T-cell (primary cell): ENCODE measurements around the gene GPR62. TPM values are rescaled to one million over a fixed set of nuclear protein-coding genes. Genes with fewer than 3 reads are reported as not detected.
A peak's percentile ranks its signal among the peaks of the same experiment; 100 is the strongest.

Experiments used
- ATAC-seq, 4 experiments: fragments of 200-7000 bp in 3 of 4; fragments of 150-1000 bp in 1 of 4; cut with Tn5 transposase; replicated peaks in 1 of 4; 1 replicate in 3 of 4; 2 replicates in 1 of 4; pipeline ENCODE4 v1.10.0; 2021; ENCODE audit warnings: moderate library complexity in 3 of 4, mild to moderate bottlenecking in 2 of 4, moderate number of reproducible peaks in 1 of 4
- CTCF ChIA-PET, 2 donors: fragments of 300-600 bp; sonication (Branson Sonifier 250); formaldehyde crosslinking; loops; one replicate each; lab custom pipeline; 2022; ENCODE audit warnings: antibody characterized with exemption in 2 of 2; lab: Charles Lee
- POLR2A ChIA-PET, 2 donors: fragments of 300-600 bp; sonication (Branson Sonifier 250); formaldehyde crosslinking; loops; one replicate each; lab custom pipeline; 2022; ENCODE audit warnings: antibody characterized with exemption in 2 of 2; lab: Charles Lee
- DNase-seq, 35 experiments: peaks; one replicate each; pipeline versions ENCODE4 v3.0.0 to v3.0.0-alpha.2; 2013 to 2023
- H3K27ac ChIP-seq: one replicate; pipeline ENCODE4 v1.5.1; 2013; ENCODE audit warnings: low read length
- H3K27me3 ChIP-seq, 2 experiments: replicated peaks in 1 of 2; 1 replicate in 1 of 2; 2 replicates in 1 of 2; pipeline versions ENCODE4 v1.6.1 to v1.7.0; 2013; ENCODE audit warnings: low read length in 1 of 2, mixed read lengths in 1 of 2; ENCODE audit not compliant: control insufficient read depth in 2 of 2, insufficient read depth in 2 of 2; ENCODE audit errors: extremely low read depth in 1 of 2
- H3K36me3 ChIP-seq, 2 donors: 1 replicate in 1 of 2; 2 replicates in 1 of 2; pipeline versions ENCODE4 v1.6.1 to v1.7.0; 2013; ENCODE audit warnings: low read length in 1 of 2; ENCODE audit not compliant: control insufficient read depth in 2 of 2, insufficient read depth in 1 of 2; ENCODE audit errors: extremely low read depth in 1 of 2
- H3K4me1 ChIP-seq, 2 experiments: 1 replicate in 1 of 2; 2 replicates in 1 of 2; pipeline versions ENCODE4 v1.6.1 to v1.7.0; 2013; ENCODE audit warnings: low read length in 2 of 2, mixed read lengths in 1 of 2; ENCODE audit not compliant: insufficient read depth in 2 of 2, control insufficient read depth in 1 of 2; ENCODE audit errors: extremely low read depth in 1 of 2
- H3K4me3 ChIP-seq, 2 donors: 1 replicate in 1 of 2; 2 replicates in 1 of 2; pipeline versions ENCODE4 v1.5.1 to v1.7.0; 2013; ENCODE audit warnings: mild to moderate bottlenecking in 2 of 2, low read length in 1 of 2, moderate library complexity in 1 of 2; ENCODE audit not compliant: control insufficient read depth in 1 of 2; ENCODE audit errors: extremely low read depth in 1 of 2
- H3K9me3 ChIP-seq: 2 replicates; pipeline ENCODE4 v1.7.0; 2013
- H3K27ac Mint-ChIP-seq, 2 donors: one replicate each; pipeline ENCODE4 v1.8.0; 2020 to 2021; ENCODE audit warnings: mild to moderate bottlenecking in 2 of 2, mixed read lengths in 2 of 2
- H3K27me3 Mint-ChIP-seq, 2 donors: one replicate each; pipeline ENCODE4 v1.8.0; 2021 to 2022; ENCODE audit warnings: mixed read lengths in 2 of 2
- H3K36me3 Mint-ChIP-seq: one replicate; pipeline ENCODE4 v1.8.0; 2021; ENCODE audit warnings: mixed read lengths
- H3K4me1 Mint-ChIP-seq, 3 donors: one replicate each; pipeline ENCODE4 v1.8.0; 2020 to 2022; ENCODE audit warnings: mixed read lengths in 3 of 3, mild to moderate bottlenecking in 1 of 3
- H3K4me3 Mint-ChIP-seq, 3 donors: one replicate each; pipeline ENCODE4 v1.8.0; 2020 to 2022; ENCODE audit warnings: mild to moderate bottlenecking in 3 of 3, mixed read lengths in 3 of 3, moderate library complexity in 3 of 3
- H3K9me3 Mint-ChIP-seq, 3 donors: one replicate each; pipeline ENCODE4 v1.8.0; 2020 to 2022; ENCODE audit warnings: mixed read lengths in 3 of 3
- WGBS: methylation state at CpG from one replicate; pipeline ENCODE4 v1.1.5; 2013; ENCODE audit warnings: missing lambda C conversion rate; ENCODE audit not compliant: insufficient coverage; 5-methylcytosine and 5-hydroxymethylcytosine counted together
- total RNA-seq, 35 experiments: library from RNA in 6 of 35; stranded (reverse) in 6 of 35; fragments of 120-200 nt in 1 of 35; gene quantifications; one replicate each; pipeline versions ENCODE4 v1.2.1 to v1.2.4 and lab custom pipeline; 2013 to 2026

Gene GPR62
- total RNA-seq, 5 donors from 2014 or later (not counting 1 experiment from before 2014, with no cell fraction given), result not detected

DNA sequence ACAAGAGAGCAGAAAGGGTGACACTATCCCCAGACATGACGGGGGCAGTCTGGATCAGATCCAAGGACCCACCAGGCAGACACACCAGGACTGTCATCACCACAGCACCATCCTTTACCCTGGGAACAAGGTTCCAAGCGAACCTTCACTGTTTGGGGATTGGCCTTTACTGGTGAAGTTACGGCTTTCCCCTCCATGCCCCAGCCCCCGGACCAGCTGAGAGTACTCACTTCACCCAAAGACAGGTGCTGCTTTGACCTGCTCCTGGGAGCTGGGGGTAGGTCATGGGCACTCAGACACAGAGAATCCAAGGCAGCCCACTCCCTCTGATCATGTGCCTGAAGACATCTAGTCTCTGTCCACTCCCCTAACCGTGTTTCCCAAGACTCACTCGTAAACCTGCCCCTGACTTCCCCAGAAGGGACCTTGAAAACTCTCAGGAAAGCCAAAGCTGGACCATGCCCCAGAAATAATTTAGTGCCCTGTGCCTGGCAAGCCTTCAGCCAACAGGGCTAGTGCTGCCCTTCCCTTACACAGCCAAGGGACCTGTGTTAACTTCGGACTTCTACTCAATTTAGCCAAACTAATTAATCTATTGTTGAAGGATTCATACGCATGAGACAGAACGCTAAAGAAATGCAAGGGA, 16.3 kb upstream of the GPR62 start:
- H3K27ac ChIP-seq, result no peak overlapping the region
- ChIA-PET CTCF (interaction anchor here in 1 of 2 donors (0.5 kb wide), 1 partner anchor 21 kb away, joined by 3 read pairs; no protein-coding TSS in a partner anchor), POLR2A (no interaction called here)
- Mint-ChIP-seq H3K27me3 (no peaks in the 10 kb centered on the region), H3K4me3 (peak overlapping the region in 1 of 3 donors; percentile 38), H3K9me3 (no peaks in the 10 kb centered on the region), H3K4me1 (peaks cover 35 to 41% (median 36%) of the 10 kb centered on the region in 3 donors), H3K27ac (no peak overlapping the region), H3K36me3 (peaks cover 40% of the 10 kb centered on the region)
- no peaks in the 10 kb centered on the region for H3K9me3 ChIP-seq
- H3K4me1 ChIP-seq, result peaks cover 6 to 37% of the 10 kb centered on the region in 2 experiments
- ATAC-seq (no peak), DNase-seq (no peak)
- H3K36me3 ChIP-seq, result peaks cover 34 to 52% of the 10 kb centered on the region in 2 donors
- no peaks in the 10 kb centered on the region for H3K27me3 ChIP-seq
- 100% methylated on average over 3 of the region's 9 CpGs for WGBS
- no peak overlapping the region for H3K4me3 ChIP-seq

DNA sequence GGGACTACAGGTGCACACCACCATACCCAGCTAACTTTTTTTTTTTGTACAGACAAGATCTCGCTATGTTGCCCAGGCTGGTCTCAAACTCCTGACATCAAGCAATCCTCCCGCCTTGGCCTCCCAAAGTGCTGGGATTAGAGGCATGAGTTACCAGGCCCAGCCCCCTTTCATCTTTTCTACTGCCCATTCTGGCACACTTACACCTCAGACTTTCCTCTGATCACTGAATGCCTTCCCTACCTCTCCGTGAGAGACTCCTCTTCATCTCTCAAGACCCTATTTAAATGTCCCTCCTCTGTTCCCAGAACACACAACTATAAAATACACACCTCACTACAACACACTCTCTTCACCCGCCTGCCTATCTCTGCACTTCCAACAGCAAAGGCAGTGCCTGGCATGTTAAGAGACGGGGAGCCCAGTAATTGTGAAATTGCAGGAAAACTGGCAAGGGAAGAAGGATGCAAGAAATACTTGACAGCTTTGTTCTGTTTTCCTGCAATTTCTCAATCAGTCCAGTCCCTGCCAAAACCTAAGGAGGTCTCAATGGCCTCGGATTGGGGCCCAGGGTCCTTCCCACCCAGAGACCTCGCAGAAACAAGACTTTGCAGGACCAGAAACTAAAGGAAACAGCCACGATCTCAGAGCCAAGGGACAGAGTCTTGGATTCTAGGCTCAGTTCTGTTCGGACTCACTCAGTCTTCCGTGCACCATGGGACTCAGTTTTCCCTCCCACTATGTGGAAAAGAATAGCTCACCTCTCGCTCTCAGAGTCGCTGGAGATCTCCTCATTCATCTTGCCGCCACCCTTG, 14.3 kb upstream of the GPR62 start:
- H3K9me3 ChIP-seq, result no peaks in the 10 kb centered on the region
- Mint-ChIP-seq H3K4me1 (peaks cover 36 to 41% (median 38%) of the 10 kb centered on the region in 3 donors), H3K36me3 (peaks cover 25% of the 10 kb centered on the region), H3K27ac (peak overlapping the region; percentile 69 to 70), H3K9me3 (no peaks in the 10 kb centered on the region), H3K4me3 (peak overlapping the region; percentile 86 to 92 (median 89)), H3K27me3 (no peaks in the 10 kb centered on the region)
- ChIA-PET POLR2A (interaction anchor here in 1 of 2 donors (0.5 kb wide), 1 partner anchor 627 kb away, joined by 5 read pairs; no protein-coding TSS in a partner anchor), CTCF (interaction anchor here in 1 of 2 donors (0.6 to 2.0 kb wide), 11 partner anchors 32 to 271 kb away, joined by 3 to 10 read pairs (median 4); partner anchors contain the start of genes ABHD14B, ACY1, DUSP7 and RPL29)
- H3K27me3 ChIP-seq, result no peaks in the 10 kb centered on the region
- ATAC-seq (no peak), DNase-seq (peak in 1 of 35 experiments; percentile 16)
- peak overlapping the region; percentile 75 to 83 for H3K4me3 ChIP-seq
- H3K27ac ChIP-seq, result no peak overlapping the region
- H3K36me3 ChIP-seq, result peaks cover 28 to 33% of the 10 kb centered on the region in 2 donors
- peaks cover 6 to 37% of the 10 kb centered on the region in 2 experiments for H3K4me1 ChIP-seq
- 34% methylated on average over 11 of the region's 13 CpGs for WGBS

GRCh38 chr3:51941463-51941797, 13.8 kb upstream of the GPR62 start:
- Histone ChIP-seq H3K27me3 (no peaks in the 10 kb centered on the region), H3K36me3 (peaks cover 25 to 27% of the 10 kb centered on the region in 2 donors), H3K4me1 (peaks cover 6 to 37% of the 10 kb centered on the region in 2 experiments), H3K4me3 (peak overlapping the region; percentile 75 to 83), H3K9me3 (no peaks in the 10 kb centered on the region), H3K27ac (no peak overlapping the region)
- no peak for ATAC-seq
- ChIA-PET POLR2A (interaction anchor here in 1 of 2 donors (0.5 to 0.6 kb wide), 2 partner anchors 269 to 626 kb away, joined by 3 to 5 read pairs; no protein-coding TSS in a partner anchor), CTCF (interaction anchor here in 1 of 2 donors (0.6 to 2.0 kb wide), 12 partner anchors 26 to 272 kb away, joined by 3 to 10 read pairs (median 4); partner anchors contain the start of genes ABHD14B, ACY1, DUSP7 and PCBP4)
- Mint-ChIP-seq H3K9me3 (no peaks in the 10 kb centered on the region), H3K27me3 (no peaks in the 10 kb centered on the region), H3K4me1 (peaks cover 36 to 41% (median 38%) of the 10 kb centered on the region in 3 donors), H3K27ac (peak overlapping the region; percentile 69 to 70), H3K4me3 (peak overlapping the region; percentile 86 to 92 (median 89)), H3K36me3 (peaks cover 22% of the 10 kb centered on the region)
- DNase-seq, result peak in 1 of 35 experiments; percentile 5
- WGBS, result 0% methylated on average over 15 of the region's 20 CpGs

DNA sequence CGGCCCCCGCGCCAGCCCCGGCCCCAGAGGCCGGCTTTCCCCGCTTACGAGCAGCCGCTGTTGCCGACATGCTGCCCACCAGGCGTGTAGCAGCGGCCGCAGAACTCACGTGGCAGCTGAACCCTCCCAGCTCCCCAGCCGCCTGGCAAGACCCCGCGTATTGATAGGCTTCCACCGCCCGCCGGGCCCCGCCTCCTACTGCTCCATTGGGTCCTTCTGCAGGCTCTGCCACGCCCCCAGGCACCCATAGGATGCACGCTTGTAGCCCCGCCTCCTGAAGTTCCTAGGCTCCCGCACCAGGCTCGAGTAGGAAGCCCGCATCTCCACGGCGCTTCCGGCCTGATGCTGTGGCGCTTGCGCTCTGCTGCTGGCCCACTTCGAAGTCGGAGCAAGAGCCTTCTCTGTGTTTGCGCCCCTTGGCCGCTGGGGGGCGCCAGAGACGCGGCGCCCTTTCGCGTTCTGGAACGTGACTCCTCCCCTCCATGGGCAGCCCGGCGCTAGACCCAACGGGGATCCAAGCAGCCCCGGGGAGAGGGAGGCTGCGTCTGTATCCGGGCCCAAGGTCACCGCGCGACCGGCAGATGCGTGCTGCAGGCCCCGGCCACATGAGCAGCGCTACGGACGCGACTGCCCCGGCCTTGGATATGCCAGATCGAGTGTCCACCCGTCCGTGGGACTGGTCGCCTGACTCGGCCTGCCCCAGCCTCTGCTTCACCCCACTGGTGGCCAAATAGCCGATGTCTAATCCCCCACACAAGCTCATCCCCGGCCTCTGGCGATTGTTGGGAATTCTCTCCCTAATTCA, 13.2 kb upstream of the GPR62 start, which contains the start of the genes PARP3 and RRP9:
PARP3 (plus strand) TSS at position 566 of the 805 bp plus-strand sequence. CDS start 993 bp downstream, outside the sequence.
RRP9 (minus strand) TSS at position 107 of the 805 bp plus-strand sequence; CDS start at position 70, 37 bp downstream.
- H3K4me3 ChIP-seq, result peak within 1 kb of the TSS; percentile 75 to 83
- under 1% methylated on average over 65 of the region's 67 CpGs for WGBS
- POLR2A ChIA-PET, result interaction anchor here in 1 of 2 donors (0.5 to 0.6 kb wide), 2 partner anchors 270 to 626 kb away, joined by 3 to 5 read pairs; no protein-coding TSS in a partner anchor
- DNase-seq (peak; percentile 95 to 100 (median 99)), ATAC-seq (peak; percentile 91 to 95 (median 92))
- peaks cover 19 to 21% of the 10 kb centered on the region in 2 donors for H3K36me3 ChIP-seq
- H3K4me3 Mint-ChIP-seq, result peak within 1 kb of the TSS; percentile 86 to 92 (median 89)
- H3K27me3 ChIP-seq, result no peaks in the 10 kb centered on the region
- peaks cover 17% of the 10 kb centered on the region for H3K36me3 Mint-ChIP-seq
- H3K4me1 ChIP-seq, result peaks cover 6 to 37% of the 10 kb centered on the region in 2 experiments
- peak within 1 kb of the TSS; percentile 83 for H3K27ac ChIP-seq
- no peaks in the 10 kb centered on the region for H3K27me3 Mint-ChIP-seq
- no peaks in the 10 kb centered on the region for H3K9me3 ChIP-seq
- H3K27ac Mint-ChIP-seq, result peak within 1 kb of the TSS; percentile 85 to 87
- H3K9me3 Mint-ChIP-seq, result no peaks in the 10 kb centered on the region
- CTCF ChIA-PET, result interaction anchor here (0.6 to 2.0 kb wide), 17 partner anchors 23 to 272 kb away, joined by 3 to 10 read pairs (median 4); partner anchors contain the start of genes ABHD14B (in 2 of the 2), ACY1 (in 1 of the 2), DUSP7 (in 1 of the 2) and PCBP4 (in 1 of the 2)
- H3K4me1 Mint-ChIP-seq, result peaks cover 36 to 41% (median 38%) of the 10 kb centered on the region in 3 donors

- H3K27ac Mint-ChIP-seq, result peak overlapping the region; percentile 85 to 87
- no peaks in the 10 kb centered on the region for H3K9me3 Mint-ChIP-seq
- ChIA-PET CTCF (interaction anchor here (0.6 to 2.0 kb wide), 10 partner anchors 22 to 291 kb away, joined by 3 to 10 read pairs (median 3); partner anchors contain the start of genes ABHD14B (in 2 of the 2), PCBP4 (in 1 of the 2) and RPL29 (in 1 of the 2)), POLR2A (interaction anchor here in 1 of 2 donors (0.6 kb wide), 1 partner anchor 194 kb away, joined by 9 read pairs; no protein-coding TSS in a partner anchor)
- DNase-seq (peak in 30 of 35 experiments; percentile 18 to 62 (median 37)), ATAC-seq (no peak)
- H3K4me3 Mint-ChIP-seq, result peak overlapping the region; percentile 86 to 92 (median 89)
- no peaks in the 10 kb centered on the region for H3K27me3 ChIP-seq
- peaks cover 11 to 13% of the 10 kb centered on the region in 2 donors for H3K36me3 ChIP-seq
- 57% methylated on average over 11 of the region's 17 CpGs for WGBS
- H3K36me3 Mint-ChIP-seq, result peaks cover 9% of the 10 kb centered on the region
- H3K27ac ChIP-seq, result peak overlapping the region; percentile 83
- H3K9me3 ChIP-seq, result no peaks in the 10 kb centered on the region
- peaks cover 36 to 41% (median 38%) of the 10 kb centered on the region in 3 donors for H3K4me1 Mint-ChIP-seq
- H3K4me1 ChIP-seq, result peaks cover 6 to 36% of the 10 kb centered on the region in 2 experiments
- H3K27me3 Mint-ChIP-seq, result no peaks in the 10 kb centered on the region
- peak overlapping the region; percentile 66 to 83 for H3K4me3 ChIP-seq
Observed at GRCh38 chr3:51942603-51943450, 12.4 kb upstream of the GPR62 start.
